Left ventricle myocardium superior (tissue), 1 donor: ENCODE data around the gene TMTC1. TPM values are rescaled to one million over a fixed set of nuclear protein-coding genes. Genes with fewer than 3 reads are reported as not detected.
"Not testable (repeated sequence)": the region's sequence is repeated elsewhere in the genome, so short reads cannot be mapped to it uniquely, and the experiment has no call there.

Source experiments
- ATAC-seq: fragments of 200-7000 bp; cut with Tn5 transposase; one replicate; pipeline ENCODE4 v1.9.1; 2020; ENCODE audit warnings: mild to moderate bottlenecking, moderate library complexity
- DNase-seq: peaks from one replicate; pipeline ENCODE4 v3.0.0-alpha.2; 2020
- intact Hi-C: fragments of 100-400 bp; cut with micrococcal nuclease; formaldehyde crosslinking; loops from one replicate; pipeline ENCODE4 v1.11.0; 2022
- total RNA-seq: library from RNA; stranded (reverse); fragmentation: NEBNext Ultra II Directional; extraction: Animal tissue kit (Norgen Biotek cat#: 25700); gene quantifications from one replicate; pipeline ENCODE4 v1.2.1, GENCODE V29; 2021
- donor health status: DM: no; HTN: yes; CAD: no; lungs with severe emphysema.

The TMTC1 gene
- total RNA-seq, 1 donor from 2014 or later: 37.1 TPM

GRCh38 chr12:29569132-29569757 lies 214.5 kb downstream of the TMTC1 start:
- intact Hi-C loops: no loop called here
- DNase-seq: no peak
- no peak for ATAC-seq

- ATAC-seq: no peak
- intact Hi-C loops: no loop called here
- DNase-seq: no peak
These were observed 217.3 kb downstream of the TMTC1 start for GRCh38 chr12:29566441-29566840.

- no peak for ATAC-seq
- DNase-seq: no peak
- intact Hi-C loops: no loop called here
These were observed 218.0 kb downstream of the TMTC1 start for GRCh38 chr12:29565727-29566126.

- no peak for ATAC-seq
- no peak for DNase-seq
- intact Hi-C loops: no loop called here
These were observed 218.8 kb downstream of the TMTC1 start for GRCh38 chr12:29564925-29565324.

GRCh38 chr12:29563636-29564035 lies 220.1 kb downstream of the TMTC1 start:
- ATAC-seq (no peak), DNase-seq (no peak)
- intact Hi-C loops: no loop called here

GRCh38 chr12:29563071-29563470 lies 220.7 kb downstream of the TMTC1 start:
- ATAC-seq: no peak
- intact Hi-C loops: no loop called here
- no peak for DNase-seq

GRCh38 chr12:29562110-29562804 lies 221.5 kb downstream of the TMTC1 start:
- intact Hi-C loops: no loop called here
- DNase-seq (no peak), ATAC-seq (peak; percentile 91)

GRCh38 chr12:29561664-29562071 lies 222.1 kb downstream of the TMTC1 start:
- ATAC-seq (peak; percentile 12), DNase-seq (no peak)
- intact Hi-C loops: no loop called here

GRCh38 chr12:29559198-29559597 lies 224.5 kb downstream of the TMTC1 start:
- ATAC-seq: no peak
- intact Hi-C loops: no loop called here

GRCh38 chr12:29556363-29556762 lies 227.4 kb downstream of the TMTC1 start:
- DNase-seq: no peak
- ATAC-seq: no peak
- intact Hi-C loops: no loop called here

More at GRCh38 chr12:29559198-29559597, 224.5 kb downstream of the TMTC1 start:
- no peak for DNase-seq

- DNase-seq, ATAC-seq, intact Hi-C loops: not testable (repeated sequence)
These were observed 228.3 kb downstream of the TMTC1 start for GRCh38 chr12:29555451-29555850.

GRCh38 chr12:29552994-29553748 lies 230.6 kb downstream of the TMTC1 start:
- DNase-seq (no peak), ATAC-seq (peak; percentile 60)
- intact Hi-C loops: no loop called here

- intact Hi-C loops: no loop called here
- peak; percentile 72 for DNase-seq
- peak; percentile 91 for ATAC-seq
These were observed 231.3 kb downstream of the TMTC1 start for GRCh38 chr12:29552324-29552927.

- intact Hi-C loops: no loop called here
- no peak for ATAC-seq
These were observed 231.9 kb downstream of the TMTC1 start for GRCh38 chr12:29551812-29552211.

GRCh38 chr12:29547864-29548263 lies 235.9 kb downstream of the TMTC1 start:
- intact Hi-C loops: no loop called here
- ATAC-seq (no peak), DNase-seq (no peak)

More at GRCh38 chr12:29551812-29552211, 231.9 kb downstream of the TMTC1 start:
- no peak for DNase-seq

GRCh38 chr12:29547151-29547632 lies 236.6 kb downstream of the TMTC1 start:
- intact Hi-C loops: no loop called here
- DNase-seq (no peak), ATAC-seq (no peak)

GRCh38 chr12:29546000-29546399 lies 237.7 kb downstream of the TMTC1 start:
- ATAC-seq: peak; percentile 86
- no peak for DNase-seq

GRCh38 chr12:29545102-29545467 lies 238.7 kb downstream of the TMTC1 start:
- intact Hi-C loops: no loop called here
- DNase-seq (no peak), ATAC-seq (no peak)

More at GRCh38 chr12:29546000-29546399, 237.7 kb downstream of the TMTC1 start:
- intact Hi-C loops: no loop called here

- ATAC-seq (no peak), DNase-seq (no peak)
- intact Hi-C loops: no loop called here
These were observed 239.2 kb downstream of the TMTC1 start for GRCh38 chr12:29544428-29545101.
